HG02973 (cell line): ENCODE measurements around the gene VPS41.
A peak's percentile ranks its signal among the peaks of the same experiment; 100 is the strongest.

Experiments
- ATAC-seq: cut with Tn5 transposase; IDR thresholded peaks from one replicate; pipeline ENCODE4 v1.9.1; 2021; ENCODE audit warnings: moderate library complexity; ENCODE audit not compliant: unreplicated experiment

The VPS41 gene

GRCh38 chr7:38907066-38907465, 1.9 kb downstream of the VPS41 start:
- ATAC-seq: no peak

DNA sequence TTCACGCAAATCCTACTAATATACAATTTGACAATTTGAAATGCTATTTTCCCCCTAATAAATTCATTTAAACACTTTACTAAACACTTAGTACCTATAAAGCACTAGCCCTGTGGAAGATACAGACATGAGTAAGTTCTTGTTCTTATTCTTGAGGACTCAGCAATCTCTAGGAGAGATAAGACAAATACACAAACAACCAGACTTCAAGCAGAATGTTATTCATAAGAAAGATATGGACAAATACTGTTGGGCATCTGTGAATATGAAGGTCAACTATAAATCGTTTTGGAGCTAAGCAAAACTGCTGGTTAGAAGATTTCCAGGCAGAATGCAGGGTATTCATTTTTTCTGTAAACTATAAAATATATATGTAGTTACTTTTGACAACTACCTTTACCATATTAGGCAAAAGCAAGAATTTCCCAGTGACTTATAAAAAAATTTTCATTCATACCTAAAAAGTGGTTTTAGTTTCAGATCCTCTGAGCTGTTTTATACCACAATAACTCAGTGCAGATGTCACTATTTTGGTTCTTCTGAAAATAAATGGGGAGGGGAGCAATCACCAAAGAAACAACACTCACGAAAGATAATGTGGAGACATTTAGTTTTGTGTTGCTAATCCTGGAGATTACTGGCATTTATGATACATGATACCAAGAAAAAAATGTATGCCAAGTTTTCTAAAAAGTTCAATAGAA, 3.8 kb downstream of the VPS41 start:
- peak; percentile 56 for ATAC-seq

GRCh38 chr7:38903057-38903456, 5.9 kb downstream of the VPS41 start:
- no peak for ATAC-seq

DNA sequence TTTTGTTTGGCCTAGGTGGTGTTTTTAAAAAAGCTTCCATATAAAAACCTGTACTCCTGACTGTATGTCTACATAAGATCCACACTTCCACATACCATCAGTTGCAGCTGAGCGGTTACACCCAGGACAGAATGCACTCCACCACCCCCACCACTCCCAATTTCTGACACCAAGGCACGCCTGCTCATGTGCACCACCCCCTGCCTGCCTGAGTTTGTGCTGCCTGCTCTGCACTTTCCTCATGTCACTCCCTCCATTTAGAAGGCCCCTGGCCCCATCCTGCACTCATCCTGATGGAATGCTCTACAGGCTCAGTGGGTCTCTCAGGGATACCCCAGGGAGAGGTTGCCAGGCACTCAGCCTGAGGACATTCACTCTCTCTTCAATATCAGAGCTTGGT, 6.5 kb downstream of the VPS41 start:
- ATAC-seq: no peak

DNA sequence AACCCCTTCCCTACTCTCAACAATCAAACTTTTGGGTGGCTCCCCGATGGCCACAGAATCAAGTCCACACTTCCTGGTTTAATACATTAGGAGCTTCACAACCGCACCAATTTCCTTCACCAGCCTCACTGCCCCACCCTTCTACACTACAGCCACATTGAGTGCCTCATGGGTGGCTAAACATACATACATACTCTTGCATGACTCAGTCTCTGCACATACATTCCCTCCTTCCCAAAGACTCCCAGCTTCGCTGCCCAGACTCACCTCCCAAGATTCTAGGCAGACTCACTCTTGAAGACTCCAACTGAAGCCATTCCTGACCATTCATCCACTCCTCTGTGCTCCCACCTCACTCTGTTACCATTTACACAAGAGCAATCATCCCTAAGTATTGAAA, 15.9 kb downstream of the VPS41 start:
- ATAC-seq: no peak

DNA sequence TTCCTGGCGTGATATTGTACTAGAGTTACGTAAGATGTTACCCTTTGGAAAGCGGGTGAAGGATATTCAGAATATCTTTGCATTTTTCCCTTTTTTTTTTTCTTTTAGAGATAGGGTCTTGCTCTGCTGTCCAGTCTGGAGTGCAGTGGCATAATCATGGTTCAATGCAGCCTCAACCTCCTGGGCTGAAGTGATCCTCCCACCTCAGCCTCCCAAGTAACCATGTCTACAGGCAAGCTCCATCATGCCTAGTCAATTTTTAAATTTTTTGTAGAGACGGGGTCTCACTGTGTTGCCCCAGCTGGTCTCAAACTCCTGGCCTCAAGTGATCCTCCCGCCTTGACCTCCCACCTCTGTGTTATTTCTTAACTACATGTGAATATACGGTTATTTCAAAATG, 18.4 kb downstream of the VPS41 start:
- no peak for ATAC-seq

DNA sequence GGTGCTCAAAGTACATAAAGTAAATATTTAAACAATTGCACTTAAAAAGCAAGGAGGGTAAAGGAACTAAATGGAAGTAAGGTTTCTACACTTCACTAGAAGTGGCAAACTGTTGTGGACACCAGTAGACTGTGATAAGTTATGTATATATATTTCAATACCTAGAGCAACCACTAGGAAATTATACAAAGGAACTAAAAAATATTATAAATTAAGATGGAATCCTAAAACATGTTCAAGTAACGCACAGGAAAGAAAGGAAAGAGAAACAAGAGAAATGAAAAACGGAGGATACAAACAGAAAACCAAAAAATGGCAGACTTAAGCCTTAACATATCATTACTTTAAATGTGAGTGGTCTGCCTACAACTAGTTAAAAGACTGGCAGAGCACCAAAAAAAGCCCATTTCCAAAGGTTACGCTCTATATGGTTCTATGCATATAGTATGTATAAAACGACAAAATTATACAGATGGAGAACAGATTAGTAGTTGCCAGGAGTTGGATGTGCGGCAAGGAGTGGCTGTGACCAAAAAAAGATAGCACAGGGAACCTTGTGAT, 19.0 kb downstream of the VPS41 start:
- no peak for ATAC-seq

- no peak for ATAC-seq
These were observed 19.9 kb downstream of the VPS41 start for GRCh38 chr7:38889079-38889478.

DNA sequence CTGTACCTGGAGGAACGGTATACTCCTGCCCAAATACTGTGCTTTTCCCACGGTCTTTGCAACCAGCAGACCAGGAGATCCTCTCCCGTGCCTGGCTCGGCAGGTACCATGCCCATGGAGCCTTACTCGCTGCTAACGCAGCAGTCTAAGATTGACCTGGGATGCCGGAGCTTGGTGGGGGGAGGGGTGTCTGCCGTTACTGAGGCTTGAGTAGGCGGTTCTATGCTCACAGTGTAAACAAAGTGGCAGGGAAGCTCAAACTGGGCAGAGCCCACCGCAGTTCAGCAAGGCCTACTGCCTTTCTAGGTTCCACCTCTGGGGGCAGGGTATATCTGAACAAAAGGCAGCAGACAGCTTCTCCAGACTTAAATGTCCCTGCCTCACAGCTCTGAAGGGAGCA, 22.7 kb downstream of the VPS41 start:
- ATAC-seq: no peak

DNA sequence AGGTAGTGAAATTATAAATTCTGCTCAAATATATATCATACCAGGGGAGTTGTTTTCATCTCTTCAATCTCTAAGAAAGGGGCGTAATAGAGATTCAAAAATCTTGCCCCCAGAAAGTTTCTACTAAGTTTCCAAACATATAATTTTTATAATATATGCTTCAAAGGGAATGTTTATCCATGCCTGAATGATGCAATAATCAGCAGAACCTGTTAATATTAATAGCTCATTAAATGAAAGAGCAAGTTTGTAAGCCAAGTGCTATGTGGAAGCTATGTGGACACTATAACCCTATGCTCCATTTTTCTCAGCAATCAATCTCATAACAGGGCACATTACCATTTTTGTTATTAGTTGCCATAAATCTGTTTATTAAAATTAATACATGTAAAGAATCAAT, 25.3 kb downstream of the VPS41 start:
- no peak for ATAC-seq

GRCh38 chr7:38881947-38882684, 26.9 kb downstream of the VPS41 start:
- no peak for ATAC-seq

DNA sequence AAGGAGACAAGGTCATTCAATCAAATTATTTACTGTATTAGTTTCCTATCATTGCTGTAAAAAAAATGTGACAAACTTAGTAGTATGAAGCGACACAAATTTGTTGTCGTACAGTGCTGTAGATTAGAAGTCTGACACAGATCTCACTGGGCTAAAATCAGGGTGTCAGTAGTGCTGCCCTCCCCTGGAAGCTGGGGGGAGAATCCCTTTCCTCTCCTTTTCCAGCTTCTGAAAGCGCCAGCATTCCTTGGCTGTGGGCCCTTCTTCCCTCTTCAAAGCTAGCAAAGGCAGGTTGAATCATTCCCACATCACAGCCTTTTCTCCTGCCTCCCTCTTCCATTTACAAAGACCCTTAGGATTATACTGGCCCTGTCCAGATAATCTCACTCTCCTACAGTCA, 28.0 kb downstream of the VPS41 start:
- ATAC-seq: no peak

DNA sequence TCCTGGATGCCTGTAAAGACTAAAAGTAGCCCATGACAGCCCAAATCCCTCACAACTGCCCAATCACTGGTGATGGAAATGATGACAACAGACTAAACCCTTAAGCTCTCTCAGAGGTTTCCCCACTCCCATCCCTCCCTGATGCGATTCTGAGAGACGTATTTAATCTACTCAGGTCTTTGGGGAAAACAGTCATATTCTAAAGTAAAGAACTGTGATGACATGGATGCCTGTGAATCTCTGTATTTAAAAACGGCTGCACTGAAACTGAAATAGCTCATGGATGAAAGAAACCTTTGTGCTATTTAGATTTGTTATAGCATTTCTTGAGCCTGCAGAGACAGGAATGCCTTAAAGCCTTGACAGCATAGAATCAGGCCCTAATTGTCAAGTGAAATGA, 28.5 kb downstream of the VPS41 start:
- ATAC-seq: no peak

- ATAC-seq: no peak
These were observed 29.0 kb downstream of the VPS41 start for GRCh38 chr7:38880035-38880434.

- ATAC-seq: no peak
These were observed 30.1 kb downstream of the VPS41 start for GRCh38 chr7:38878694-38879457.

DNA sequence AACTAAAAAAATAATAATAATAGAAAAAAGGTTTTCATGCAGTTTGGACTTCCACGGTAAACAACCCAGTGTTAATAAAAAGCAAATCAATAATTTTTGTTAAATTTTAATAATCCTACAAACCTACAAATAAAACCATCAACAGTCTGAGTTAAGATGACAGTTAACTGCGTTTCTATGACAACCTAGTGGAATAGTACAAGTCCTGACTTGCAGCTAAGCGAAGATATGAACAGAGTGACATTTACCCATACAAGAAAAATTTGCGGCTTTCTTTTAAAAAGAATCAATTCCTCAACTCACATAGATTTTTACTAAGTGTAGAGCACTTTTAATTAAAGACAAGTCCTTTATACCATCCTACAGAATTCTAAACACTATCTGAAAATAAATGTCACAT, 35.6 kb downstream of the VPS41 start:
- no peak for ATAC-seq

GRCh38 chr7:38872202-38872601, 36.8 kb downstream of the VPS41 start:
- no peak for ATAC-seq

DNA sequence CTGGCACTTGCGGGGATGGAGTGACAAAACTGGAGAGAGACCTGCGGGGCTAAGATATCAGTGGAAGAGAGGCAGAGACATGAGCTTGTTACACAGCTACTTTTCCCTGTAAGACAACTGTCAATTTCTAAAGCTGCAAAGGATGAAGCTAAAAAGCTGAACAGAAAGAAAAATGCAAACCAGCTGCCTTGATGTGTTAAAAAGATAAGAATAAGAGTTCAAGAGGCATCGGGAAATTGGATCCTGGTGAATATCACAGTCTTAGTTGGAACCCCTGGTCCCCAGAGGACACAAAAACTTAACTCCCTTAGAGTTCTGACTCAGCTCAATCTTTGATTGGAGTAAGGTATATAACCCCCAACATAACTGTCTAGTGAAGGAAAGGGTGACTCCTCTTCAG, 38.8 kb downstream of the VPS41 start:
- ATAC-seq: no peak

GRCh38 chr7:38863601-38864291, 45.2 kb downstream of the VPS41 start:
- no peak for ATAC-seq

- no peak for ATAC-seq
These were observed 46.3 kb downstream of the VPS41 start for GRCh38 chr7:38862666-38863065.

DNA sequence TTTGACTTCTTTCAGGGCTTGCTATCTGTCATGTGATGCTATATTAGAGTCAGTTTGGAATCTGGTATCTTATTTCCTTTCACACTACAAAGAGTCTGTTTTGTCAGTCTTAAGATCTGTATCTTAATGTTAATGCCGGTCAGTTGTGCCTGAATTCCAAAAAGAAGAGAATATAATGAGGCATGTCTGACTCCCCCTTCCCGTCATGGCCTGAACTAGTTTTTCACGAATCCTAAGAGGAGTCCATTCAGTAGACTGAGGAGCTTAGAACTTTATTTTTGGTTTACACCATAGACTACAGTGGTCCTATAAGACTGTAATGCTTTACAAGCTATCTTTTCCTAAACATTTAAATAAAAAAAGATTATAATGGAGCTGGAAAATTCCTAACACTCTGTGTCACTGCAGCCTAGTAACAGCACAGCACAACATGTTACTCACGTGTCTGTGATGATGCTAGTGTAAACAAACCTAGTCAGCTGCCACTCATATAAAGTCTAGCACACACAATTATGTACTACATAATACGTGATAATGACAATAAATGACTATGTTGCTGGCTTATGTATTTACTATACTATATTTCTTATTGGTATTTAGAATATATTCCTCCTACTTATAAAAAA, 50.6 kb downstream of the VPS41 start:
- no peak for ATAC-seq
